HG03103 (cell line): ENCODE measurements around the gene GLS2.
"Not testable (repeated sequence)": the region's sequence is repeated elsewhere in the genome, so short reads cannot be mapped to it uniquely, and the experiment has no call there.

Source experiments
- ATAC-seq: cut with Tn5 transposase; IDR thresholded peaks from one replicate; pipeline ENCODE4 v1.9.1; 2021; ENCODE audit warnings: low read depth; ENCODE audit not compliant: unreplicated experiment

Gene GLS2

DNA sequence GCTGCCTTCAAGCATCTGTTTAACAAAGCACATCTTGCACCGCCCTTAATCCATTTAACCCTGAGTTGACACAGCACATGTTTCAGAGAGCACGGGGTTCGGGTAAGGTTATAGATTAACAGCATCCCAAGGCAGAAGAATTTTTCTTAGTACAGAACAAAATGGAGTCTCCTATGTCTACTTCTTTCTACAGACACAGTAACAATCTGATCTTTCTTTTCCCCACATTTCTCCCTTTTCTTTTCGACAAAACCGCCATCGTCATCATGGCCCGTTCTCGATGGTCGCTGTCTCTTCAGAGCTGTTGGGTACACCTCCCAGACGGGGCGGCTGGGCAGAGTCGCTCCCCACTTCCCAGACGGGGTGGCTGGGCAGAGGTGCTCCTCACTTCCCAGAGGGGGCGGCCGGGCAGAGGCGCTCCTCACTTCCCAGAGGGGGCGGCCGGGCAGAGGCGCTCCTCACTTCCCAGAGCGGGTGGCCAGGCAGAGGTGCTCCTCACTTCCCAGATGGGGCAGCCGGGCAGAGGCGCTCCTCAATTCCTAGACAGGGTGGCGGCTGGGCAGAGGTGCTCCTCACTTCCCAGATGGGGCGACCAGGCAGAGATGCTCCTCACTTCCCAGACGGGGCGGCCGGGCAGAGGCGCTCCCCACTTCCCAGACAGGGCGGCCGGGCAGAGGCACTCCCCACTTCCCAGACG, 5.6 kb upstream of the GLS2 start:
- not testable (repeated sequence) for ATAC-seq

DNA sequence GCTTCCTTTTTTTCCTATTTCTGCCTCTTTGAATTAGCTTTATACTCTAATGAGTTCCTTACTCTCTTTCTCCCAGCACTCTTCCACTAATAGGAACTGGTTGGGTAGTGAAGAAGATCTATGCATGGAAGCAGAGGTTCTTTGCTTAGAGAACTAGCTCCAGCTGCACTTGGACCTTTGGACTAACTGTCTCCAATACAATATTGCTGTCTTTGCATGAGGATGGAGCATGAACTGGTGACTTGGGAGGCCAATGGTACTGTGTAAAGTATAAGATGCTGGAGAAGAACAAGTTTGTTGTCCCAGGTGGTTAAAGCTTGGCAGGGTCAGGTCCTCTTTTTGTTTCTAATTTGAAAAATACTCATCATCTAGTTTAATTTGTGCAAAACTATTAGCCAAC, 2.4 kb upstream of the GLS2 start:
- ATAC-seq = no peak

DNA sequence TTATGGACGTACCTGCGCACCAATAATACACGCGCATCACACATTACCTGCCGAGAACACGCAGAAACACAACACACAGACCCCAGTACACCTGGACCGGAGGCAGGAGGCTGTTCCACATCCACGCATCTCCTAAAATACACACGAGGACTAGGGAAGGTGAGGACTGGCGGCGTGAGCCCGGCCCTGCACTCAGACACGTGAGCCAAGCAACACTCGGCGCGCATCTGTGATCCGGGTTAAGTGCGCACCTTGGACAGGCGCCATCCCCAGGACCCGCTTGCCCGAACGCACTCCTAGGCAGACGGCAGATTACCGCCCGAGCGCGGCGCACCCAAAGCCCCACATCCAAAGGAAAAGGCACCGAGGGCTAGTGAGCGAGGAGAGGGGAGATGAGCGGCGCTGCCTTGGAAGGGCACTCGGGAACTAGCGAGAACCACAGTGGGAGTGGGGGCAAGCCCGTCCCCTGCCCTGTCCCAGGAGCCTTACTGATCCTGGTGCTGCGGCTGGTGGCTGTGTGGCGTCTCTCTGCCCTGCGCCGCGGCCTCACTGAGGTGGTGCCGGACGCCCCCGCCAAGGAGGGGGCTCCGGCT, 417 bp downstream of the GLS2 start:
- no peak for ATAC-seq

DNA sequence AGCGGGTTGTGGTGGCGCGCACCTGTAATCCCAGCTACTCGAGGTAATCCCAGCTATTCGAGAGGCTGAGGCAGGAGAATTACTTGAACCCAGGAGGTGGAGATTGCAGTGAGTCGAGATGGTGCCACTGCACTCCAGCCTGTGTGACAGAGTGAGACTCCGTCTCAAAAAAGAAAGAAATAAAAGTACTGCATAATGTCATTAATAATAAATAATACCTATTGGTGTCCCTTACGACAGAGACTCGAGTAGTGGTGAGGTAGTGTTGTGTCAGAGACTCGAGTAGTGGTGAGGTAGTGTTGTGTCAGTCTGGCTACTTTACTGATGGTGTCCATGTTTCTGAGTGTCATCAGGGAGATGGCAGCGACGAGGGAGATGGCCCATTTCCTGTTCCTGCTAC, 1.3 kb downstream of the GLS2 start:
- no peak for ATAC-seq

DNA sequence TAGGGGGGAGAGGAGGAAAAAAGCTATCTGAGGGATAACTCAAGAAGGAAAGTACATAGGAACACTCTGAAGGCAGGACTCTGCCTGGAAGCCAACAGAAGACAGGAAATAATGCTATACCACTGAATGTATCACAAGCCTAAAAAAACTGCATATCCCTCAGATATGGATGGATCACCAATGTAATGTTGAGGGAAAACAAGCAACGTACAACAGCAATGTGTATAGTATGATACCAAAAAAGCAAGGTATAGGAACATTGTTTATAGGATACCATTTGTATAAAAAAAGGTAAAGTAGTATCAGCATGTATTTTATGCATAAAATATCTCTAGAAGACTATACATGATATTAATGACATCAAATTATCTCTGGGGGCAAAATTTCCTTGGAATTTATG, 3.4 kb downstream of the GLS2 start:
- ATAC-seq = no peak

DNA sequence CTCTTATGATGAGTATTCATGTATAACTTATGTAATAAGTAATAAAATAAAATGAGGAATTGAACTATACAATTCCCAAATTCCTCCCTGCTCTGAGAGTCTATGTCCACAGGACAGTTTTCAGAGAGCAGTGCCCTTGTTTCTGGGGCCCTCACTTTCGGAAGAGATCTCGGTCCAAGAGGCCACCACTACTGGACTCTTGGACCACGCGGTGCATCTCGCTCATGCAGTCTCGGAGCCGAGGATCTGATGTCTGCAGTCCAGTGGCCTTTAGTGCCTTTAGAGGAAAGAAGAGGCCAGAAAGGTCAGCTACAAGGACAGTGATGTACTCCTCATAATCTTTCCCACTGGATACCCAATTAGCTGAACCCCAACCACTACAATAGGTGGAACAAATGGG, 8.3 kb downstream of the GLS2 start:
- no peak for ATAC-seq

DNA sequence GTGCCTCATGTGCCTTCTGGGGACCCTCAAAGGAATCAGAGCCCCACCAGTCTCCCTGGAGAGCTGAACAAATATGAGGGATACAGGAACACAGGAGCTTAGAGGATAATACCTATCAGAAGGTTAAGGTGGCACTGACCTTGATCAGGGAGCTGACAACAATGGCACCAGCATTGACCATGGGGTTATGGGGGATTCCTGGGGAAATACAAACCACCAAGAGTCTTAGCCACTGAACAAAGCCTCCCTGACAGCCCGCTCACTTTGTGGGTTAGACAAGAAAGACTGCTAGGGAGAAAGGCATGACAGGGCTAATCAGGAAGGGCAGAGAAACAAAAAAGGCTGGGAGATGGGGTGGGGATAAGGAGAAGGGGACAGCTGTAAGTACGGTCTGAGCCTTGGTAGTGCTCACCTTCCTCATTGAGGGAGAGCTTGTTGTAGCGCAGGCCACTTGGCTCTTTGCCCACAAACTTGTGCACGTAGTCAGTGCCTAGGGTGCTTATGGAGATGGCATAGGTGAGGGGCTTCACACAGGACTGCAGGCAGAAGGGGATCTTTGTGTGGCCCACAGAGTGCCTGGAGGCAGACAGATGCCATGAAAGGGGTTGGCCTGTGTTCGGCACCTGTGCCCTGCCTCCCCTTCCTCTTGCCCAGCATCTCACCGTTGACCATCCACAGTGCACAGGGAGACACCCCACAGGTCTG, 10.3 kb downstream of the GLS2 start:
- ATAC-seq = no peak

DNA sequence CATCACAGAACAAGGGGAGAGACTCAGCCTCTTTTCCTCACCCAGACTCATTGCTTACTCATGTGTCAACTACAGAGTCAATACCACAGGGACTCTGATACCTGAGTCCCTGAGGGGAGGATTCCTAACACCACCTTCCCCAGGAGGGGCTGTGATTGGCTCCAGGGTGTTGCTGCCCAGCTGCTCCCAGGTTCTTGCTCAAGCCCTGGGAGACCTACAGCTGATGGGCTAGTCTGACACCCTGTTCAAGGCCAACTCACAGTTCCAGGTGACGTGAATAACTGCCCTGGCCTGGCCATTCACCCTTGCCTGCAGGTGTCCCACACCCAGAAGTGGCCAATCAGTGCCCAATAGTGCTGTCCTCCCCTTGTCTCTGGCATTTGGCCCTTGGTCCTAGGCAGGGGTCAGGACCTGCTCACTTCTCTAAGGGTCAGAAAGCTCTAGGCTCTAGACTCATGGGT, 11.0 kb downstream of the GLS2 start:
- ATAC-seq = no peak

DNA sequence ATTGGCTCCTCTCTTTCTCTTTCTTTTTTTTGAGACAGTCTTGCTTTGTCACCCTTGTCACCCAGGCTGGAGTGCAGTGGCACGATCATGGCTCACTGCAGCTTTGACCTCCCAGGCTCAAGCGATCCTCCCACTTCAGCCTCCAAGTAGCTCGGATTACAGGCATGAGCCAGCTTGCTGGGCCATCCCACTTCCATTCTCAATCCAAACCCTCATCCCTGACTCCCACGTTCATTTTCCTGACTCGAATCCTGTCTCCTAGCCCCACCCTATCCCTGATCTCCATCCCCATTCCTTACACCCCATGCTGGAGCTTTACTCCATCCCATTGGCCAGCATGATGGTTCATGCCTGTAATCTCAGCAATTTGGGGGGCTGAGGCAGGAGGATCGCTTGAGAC, 11.8 kb downstream of the GLS2 start:
- no peak for ATAC-seq

DNA sequence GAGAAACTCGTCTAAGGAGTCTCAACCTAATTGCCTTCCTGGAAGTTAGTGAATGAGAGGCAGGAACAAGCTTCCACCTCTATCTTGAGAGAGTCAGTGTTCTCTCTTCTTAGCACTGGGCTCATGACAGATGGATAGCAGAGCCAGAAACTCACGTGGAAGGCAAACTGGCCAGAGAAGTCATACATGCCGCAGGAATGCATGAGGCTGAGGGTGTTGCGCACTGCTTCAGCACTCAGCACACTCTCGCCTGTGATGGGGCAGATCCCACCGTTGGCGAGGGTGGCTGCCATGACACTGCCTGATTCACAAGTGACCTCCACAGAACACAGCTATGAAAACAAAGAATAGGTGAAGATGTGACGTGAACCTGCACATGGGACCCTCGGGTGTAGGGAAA, 13.6 kb downstream of the GLS2 start:
- ATAC-seq = no peak

DNA sequence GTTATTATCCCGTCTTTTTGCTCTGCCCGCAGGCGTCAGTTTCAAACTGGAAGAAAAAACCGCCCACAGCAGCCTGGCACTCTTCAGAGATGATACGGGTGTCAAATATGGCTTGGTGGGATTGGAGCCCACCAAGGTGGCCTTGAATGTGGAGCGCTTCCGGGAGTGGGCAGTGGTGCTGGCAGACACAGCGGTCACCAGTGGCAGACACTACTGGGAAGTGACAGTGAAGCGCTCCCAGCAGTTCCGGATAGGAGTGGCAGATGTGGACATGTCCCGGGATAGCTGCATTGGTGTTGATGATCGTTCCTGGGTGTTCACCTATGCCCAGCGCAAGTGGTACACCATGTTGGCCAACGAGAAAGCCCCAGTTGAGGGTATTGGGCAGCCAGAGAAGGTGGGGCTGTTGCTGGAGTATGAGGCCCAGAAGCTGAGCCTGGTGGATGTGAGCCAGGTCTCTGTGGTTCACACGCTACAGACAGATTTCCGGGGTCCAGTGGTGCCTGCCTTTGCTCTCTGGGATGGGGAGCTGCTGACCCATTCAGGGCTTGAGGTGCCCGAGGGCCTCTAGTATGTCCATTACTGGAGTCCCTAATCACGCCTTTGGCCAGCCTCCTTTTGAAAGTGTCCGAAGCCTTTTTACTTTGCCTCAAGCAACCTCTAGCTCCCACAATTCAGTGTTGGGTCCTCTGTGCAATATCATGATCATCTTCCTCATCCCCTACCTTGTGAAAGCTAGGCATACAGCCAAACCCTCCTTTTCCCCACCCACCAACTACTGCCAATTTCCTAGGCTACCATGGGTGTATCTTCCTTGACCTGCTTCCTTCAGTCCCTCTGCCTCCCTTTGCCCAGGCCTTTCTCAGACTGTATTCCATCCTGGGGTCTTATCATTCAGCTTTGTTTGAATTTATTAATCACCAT, 18.7 kb downstream of the GLS2 start:
- ATAC-seq = no peak

DNA sequence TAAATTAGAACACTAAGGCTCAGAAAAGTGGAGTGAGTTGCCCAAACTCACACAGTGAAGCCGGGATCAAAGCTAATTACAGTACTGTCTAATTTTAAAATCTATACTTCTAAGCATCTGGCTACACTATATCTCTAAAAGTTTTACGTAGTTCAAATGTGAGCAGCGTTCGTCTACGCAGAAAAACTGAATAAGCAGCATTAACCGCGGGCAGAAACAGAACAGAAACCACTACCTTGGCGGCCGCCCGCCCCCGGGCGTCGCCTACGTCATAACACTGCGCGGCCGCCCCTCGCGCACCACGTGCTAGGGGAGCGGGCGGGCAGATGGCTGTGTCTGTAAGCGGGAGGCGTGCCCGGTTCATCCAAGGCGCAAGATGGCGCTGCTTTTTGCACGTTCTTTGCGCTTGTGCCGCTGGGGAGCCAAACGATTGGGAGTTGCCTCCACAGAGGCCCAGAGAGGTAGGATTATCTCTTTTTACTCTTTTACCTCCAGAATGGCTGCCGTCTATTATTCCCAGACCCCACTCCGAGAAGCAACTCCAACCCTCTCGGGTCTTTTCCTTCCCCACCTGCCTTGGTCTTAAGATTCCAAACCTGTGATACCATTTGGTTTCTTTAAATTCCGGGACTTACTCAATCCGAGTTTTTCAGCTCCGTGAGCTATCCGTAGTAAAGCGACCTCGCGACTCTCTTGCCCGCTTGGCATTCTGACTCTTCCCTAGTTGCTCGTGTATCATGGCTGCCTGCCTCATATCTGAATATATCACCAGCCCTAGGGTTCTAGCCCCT, 19.6 kb downstream of the GLS2 start, which contains the start of gene SPRYD4:
Gene SPRYD4 (plus strand): TSS at position 363 of the 791 bp plus-strand sequence. CDS start 14 bp downstream, at position 377.
- ATAC-seq = peak; percentile 87

DNA sequence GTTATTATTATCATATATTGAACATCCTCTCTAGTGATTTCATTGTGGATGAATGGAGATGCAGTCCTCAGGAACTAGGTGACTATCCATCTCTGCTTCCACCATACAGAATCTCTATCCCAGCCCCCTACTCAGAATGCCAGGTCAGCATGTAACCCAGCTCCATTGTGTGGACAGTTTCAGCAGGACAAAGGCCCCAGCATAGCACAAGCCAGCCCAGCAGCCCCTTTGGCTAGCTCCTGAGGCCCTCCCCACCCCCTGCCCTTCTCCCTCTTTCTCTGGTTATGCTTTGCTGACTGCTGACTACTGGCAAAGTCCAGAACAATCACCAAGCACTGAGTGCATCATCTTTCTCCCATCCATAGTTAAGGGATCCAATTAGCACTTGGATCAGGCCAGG, 25.4 kb downstream of the GLS2 start:
- ATAC-seq = no peak

DNA sequence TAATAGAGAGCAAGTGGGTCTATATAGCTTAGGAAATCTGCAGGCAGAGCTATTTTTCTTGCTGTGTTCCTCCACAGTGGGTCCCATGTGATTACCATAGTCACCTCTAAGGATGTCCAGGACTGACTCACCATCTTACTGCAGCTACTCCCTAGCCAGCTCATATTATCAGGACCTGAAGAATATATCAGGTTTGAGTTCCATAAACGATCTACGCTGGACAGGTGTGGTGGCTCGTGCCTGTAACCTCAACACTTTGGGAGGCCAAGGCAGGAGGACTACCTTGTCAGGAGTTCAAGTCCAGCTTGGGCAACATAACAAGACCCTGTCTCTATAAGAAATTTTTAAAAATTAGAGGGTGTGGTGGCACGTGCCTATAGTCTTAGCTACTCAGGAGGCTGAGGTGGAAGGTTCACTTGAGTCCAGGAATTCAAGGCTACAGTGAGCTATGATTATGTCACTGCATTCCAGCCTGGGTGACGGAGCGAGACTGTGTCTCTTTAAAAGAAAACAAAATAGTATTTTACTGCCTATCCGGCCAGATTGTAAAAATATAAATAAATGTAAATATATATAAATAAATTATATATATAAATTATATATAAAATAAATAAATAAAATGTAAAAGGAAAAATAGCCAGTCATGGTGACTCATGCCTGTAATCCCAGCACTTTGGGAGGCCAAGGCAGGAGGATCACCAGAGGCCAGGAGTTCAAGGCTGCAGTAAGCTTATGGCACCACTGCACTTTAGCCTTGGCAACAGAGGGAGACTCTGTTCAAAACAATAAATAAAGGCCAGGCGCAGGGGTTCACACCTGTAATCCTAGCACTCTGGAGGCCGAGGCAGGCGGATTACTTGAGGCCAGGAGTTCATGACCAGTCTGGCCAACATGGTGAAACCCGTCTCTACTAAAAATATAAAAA, 26.5 kb downstream of the GLS2 start:
- no peak for ATAC-seq

DNA sequence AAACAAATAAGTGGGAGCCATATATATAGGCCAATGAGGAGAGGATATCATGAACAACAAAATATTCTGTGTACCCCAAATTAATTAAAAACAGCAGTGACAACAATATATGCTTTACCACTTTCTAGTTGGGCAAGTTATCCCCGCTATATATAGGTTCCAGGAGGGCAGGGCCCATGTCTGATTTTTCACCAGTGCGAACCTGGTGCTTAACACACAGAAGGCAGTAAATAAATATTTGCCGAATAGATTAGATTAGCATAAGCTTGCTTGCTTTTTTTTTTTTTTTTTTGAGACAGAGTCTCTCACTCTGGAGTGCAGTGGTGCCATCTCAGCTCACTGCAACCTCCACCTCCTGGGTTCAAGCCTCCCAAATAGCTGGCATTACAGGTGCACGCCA, 30.1 kb downstream of the GLS2 start:
- ATAC-seq = no peak

DNA sequence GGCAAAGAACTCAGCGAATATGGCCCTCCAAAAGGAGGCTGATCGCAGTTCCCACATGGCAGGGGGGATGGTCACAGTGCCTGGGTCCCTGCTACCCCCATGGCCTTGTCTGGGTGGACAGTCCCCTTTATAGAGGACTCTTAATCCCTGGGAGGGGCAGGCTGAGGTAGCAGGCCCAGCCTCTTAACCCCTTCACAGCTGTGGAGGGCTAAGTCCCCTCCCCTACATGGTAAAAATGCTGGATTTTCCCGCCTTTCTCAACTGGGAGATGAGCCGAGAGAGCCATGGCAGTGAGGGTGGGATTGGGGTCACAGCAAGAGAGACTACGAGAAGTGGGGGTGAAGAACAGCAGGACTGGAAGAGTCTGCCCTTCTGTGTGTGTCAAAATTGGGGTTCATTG, 33.4 kb downstream of the GLS2 start, which contains the start of gene MIP:
Gene MIP (minus strand): TSS at position 101 of the 400 bp plus-strand sequence. CDS start 44 bp downstream, at position 57.
- no peak for ATAC-seq

DNA sequence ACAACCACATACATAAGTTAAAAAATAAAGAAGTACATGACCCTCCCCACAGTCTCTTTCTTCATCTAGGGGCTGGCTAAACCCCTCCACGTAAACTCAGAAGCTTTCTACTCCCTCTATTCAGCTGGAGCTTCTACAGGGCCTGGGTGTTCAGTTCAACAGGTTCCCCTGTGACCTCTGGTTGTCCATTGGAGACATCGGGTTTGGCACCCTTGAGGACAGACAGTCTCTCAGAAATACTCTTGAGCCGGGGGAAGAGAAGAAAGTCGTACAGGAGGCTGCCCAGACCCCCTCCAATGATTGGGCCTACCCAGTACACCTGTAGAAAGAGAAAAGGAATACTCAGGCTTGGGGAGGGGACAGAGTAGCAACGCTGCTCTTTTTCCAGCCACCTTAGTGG, 36.8 kb downstream of the GLS2 start:
- no peak for ATAC-seq

DNA sequence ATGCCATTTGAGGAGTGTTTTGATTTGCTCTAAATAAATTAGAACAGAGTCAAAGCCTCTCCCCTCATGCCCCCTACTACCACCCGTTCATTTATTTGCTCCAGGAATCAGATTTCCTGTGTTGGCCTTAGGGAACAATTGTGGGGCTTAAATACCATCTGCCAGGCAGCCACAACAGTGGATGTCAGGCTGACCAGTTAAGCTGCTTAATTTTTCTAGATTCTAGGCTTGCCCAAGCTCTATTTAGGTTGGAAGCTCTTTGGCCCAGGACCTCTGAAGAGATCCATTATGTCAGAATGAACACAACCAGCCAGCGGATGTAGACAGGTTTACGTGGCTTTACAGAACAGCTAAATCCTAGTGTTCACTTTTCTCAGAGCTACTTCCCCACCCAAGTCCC, 37.7 kb downstream of the GLS2 start:
- ATAC-seq = no peak

DNA sequence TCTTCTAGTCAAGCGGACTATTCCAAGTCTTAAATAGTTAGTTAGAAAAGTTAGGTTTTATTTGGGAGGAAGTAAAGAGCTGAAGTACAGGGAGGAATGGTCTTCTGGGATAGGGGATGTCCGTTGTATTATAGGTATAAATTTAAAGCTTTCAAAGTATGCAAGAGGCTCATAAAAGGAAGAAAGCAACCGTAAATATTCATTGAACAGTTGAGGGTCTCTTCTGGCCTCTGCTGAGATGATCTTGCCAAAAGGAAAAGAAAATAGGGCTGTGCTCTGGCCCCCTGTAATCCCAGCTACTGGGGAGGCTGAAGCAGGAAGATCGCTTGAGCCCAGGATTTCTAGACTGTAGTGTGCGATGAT, 38.4 kb downstream of the GLS2 start:
- ATAC-seq = no peak
